Thoracic aorta (tissue), 2 donors: ENCODE measurements around the gene JUNB. TPM values are rescaled to one million over a fixed set of nuclear protein-coding genes. Genes with fewer than 3 reads are reported as not detected.
A peak's percentile ranks its signal among the peaks of the same experiment; 100 is the strongest.

Experiments used
- ATAC-seq: fragments of 150-250 bp; one replicate; pipeline ENCODE4 v1.8.0; 2017; ENCODE audit warnings: low read depth; ENCODE audit not compliant: insufficient number of reproducible peaks, low FRiP score
- DNase-seq: peaks from one replicate; pipeline ENCODE4 v3.0.0-alpha.2; 2020; ENCODE audit warnings: low spot score
- H3K27ac ChIP-seq, 2 donors: fragments of 200-600 bp; sonication (generic); 1 replicate in 1 of 2; 2 replicates in 1 of 2; pipeline ENCODE4 v1.5.1; 2016; ENCODE audit warnings: mild to moderate bottlenecking in 2 of 2, moderate library complexity in 2 of 2
- H3K27me3 ChIP-seq: fragments of 200-600 bp; sonication (generic); replicated peaks from 2 replicates; pipeline ENCODE4 v1.6.0; 2016; ENCODE audit warnings: mild to moderate bottlenecking; ENCODE audit not compliant: insufficient read depth
- H3K36me3 ChIP-seq: fragments of 200-600 bp; sonication (generic); one replicate; pipeline ENCODE4 v1.5.1; 2016
- H3K4me1 ChIP-seq, 2 donors: fragments of 200-600 bp; sonication (generic); 1 replicate in 1 of 2; 2 replicates in 1 of 2; pipeline versions ENCODE4 v1.5.1 to v1.6.0; 2016; ENCODE audit warnings: low read depth in 2 of 2, mild to moderate bottlenecking in 1 of 2; ENCODE audit not compliant: control insufficient read depth in 1 of 2
- H3K4me3 ChIP-seq: fragments of 200-600 bp; sonication (generic); 2 replicates; pipeline ENCODE4 v1.5.1; 2016; ENCODE audit warnings: mild to moderate bottlenecking
- H3K9me3 ChIP-seq: fragments of 200-600 bp; sonication (generic); 2 replicates; pipeline ENCODE4 v1.5.1; 2016
- total RNA-seq, 2 donors: library from RNA; depleted of rRNA; stranded (reverse); fragments of >200 nt; gene quantifications; one replicate each; pipeline versions ENCODE4 v1.1.0 to v1.2.3, GENCODE V29; 2016
- TF ChIP-seq, protein P1 (sequence below): fragments of 200-600 bp; sonication (generic); IDR thresholded peaks from one replicate; pipeline ENCODE4 v1.5.1; 2019; ENCODE audit warnings: antibody characterized with exemption

The JUNB gene
- total RNA-seq, 2 donors from 2014 or later: 698 to 2,087 TPM

DNA sequence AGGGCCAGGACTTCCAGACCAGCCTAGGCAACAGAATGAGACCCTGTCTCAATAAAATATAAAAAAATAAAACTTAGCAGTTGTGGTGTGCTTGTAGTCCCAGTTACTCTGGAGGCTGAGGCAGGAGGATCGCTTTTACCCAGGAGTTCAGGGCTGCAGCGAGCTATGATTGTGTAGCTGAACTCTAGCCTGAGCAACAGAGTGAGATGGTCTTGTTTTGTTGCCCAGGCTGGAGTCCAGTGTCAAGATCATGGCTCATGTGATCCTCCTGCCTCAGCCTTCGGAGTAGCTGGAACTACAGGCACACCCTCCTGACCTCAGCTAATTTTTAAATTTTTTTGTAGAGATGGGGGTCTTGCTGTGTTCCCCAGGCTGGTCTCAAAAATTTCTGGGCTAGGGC is 4.3 kb upstream of the JUNB start:
- peaks cover 53 to 71% of the 10 kb centered on the region in 2 donors for H3K4me1 ChIP-seq
- TF ChIP-seq, protein P1, sequence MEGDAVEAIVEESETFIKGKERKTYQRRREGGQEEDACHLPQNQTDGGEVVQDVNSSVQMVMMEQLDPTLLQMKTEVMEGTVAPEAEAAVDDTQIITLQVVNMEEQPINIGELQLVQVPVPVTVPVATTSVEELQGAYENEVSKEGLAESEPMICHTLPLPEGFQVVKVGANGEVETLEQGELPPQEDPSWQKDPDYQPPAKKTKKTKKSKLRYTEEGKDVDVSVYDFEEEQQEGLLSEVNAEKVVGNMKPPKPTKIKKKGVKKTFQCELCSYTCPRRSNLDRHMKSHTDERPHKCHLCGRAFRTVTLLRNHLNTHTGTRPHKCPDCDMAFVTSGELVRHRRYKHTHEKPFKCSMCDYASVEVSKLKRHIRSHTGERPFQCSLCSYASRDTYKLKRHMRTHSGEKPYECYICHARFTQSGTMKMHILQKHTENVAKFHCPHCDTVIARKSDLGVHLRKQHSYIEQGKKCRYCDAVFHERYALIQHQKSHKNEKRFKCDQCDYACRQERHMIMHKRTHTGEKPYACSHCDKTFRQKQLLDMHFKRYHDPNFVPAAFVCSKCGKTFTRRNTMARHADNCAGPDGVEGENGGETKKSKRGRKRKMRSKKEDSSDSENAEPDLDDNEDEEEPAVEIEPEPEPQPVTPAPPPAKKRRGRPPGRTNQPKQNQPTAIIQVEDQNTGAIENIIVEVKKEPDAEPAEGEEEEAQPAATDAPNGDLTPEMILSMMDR: no peak
- no peak for ATAC-seq
- H3K9me3 ChIP-seq: no peaks in the 10 kb centered on the region
- H3K4me3 ChIP-seq: no peak overlapping the region
- no peaks in the 10 kb centered on the region for H3K27me3 ChIP-seq
- peak overlapping the region; percentile 99 to 100 for H3K27ac ChIP-seq
- H3K36me3 ChIP-seq: no peaks in the 10 kb centered on the region
- no peak for DNase-seq

DNA sequence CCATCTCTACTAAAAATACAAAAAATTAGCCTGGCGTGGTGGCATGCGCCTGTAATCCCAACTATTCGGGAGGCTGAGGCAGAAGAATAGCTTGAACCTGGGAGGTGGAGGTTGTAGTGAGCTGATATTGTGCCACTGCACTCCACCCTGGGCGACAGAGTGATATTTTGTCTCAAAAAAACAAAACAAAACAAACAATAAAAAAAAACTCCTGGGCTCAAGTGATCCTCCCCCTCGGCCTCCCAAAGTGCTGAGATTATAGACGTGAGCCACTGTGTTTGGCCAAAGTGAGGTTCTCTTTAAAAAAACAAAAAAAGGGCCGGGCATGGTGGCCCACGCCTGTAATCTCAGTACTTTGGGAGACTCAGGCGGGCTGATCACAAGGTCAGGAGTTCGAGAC is 3.8 kb upstream of the JUNB start:
- H3K27me3 ChIP-seq: no peaks in the 10 kb centered on the region
- no peak overlapping the region for H3K4me3 ChIP-seq
- ATAC-seq: no peak
- H3K4me1 ChIP-seq: peaks cover 53 to 68% of the 10 kb centered on the region in 2 donors
- H3K9me3 ChIP-seq: no peaks in the 10 kb centered on the region
- TF ChIP-seq, protein P1: no peak
- H3K36me3 ChIP-seq: no peaks in the 10 kb centered on the region
- DNase-seq: no peak
- peak overlapping the region; percentile 99 to 100 for H3K27ac ChIP-seq

DNA sequence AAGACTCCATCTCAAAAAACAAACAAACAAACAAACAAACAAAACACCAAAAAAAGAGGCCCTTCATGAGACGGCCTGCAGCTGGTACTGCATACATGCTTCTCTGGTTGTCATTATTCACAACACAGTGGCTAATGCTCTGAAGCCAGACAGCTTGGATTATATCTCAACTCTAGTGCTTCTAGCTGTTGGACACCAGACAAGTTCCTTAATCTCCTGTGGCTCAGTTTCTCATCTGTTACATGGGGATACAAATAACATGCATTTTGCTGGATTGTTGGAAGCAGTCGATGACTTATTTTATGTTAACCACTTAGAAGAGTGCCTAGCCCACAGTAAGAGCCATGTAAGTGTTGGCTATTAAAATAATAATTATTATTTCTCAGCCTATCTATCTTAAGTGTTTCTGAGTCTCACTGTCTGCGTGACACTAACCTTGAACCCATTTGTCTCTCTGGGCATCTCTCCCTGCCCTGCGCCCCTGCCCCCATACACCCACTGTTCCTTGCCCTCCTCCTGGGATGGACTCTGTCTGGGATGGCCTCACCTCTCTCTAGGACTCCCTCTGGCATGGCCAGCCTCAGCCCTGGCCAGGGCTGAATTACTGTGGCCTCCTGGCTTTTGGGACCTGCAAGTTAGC is 3.1 kb upstream of the JUNB start:
- H3K27me3 ChIP-seq: no peaks in the 10 kb centered on the region
- peak overlapping the region; percentile 99 to 100 for H3K27ac ChIP-seq
- no peak for ATAC-seq
- TF ChIP-seq, protein P1: no peak
- no peaks in the 10 kb centered on the region for H3K36me3 ChIP-seq
- peaks cover 49 to 62% of the 10 kb centered on the region in 2 donors for H3K4me1 ChIP-seq
- peak overlapping the region; percentile 91 for H3K4me3 ChIP-seq
- no peak for DNase-seq
- no peaks in the 10 kb centered on the region for H3K9me3 ChIP-seq

DNA sequence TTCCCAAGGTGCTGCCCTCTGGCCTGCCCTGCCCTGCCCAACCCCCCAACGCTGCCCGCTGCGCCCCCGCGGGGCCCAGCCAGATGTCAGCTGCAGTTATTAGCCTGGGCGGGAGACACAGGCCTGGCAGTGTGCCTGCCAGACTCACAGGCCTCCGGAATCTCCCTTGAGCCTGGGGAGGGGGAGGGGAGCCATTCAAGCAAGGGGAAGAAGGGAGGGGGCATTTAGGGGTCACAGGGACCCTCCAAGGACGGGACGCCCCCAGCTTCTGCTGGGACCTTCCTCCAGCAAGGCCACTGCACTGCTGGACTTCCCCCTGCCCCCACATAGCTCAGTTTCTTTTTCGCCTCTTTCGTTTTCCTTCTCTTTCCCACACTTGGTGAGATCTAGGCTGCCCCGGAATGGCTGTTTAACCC is 2.6 kb upstream of the JUNB start:
- H3K27me3 ChIP-seq: no peaks in the 10 kb centered on the region
- no peak for DNase-seq
- TF ChIP-seq, protein P1: no peak
- no peaks in the 10 kb centered on the region for H3K9me3 ChIP-seq
- peak overlapping the region; percentile 91 for H3K4me3 ChIP-seq
- H3K27ac ChIP-seq: peak overlapping the region; percentile 99 to 100
- ATAC-seq: no peak
- H3K4me1 ChIP-seq: peaks cover 44 to 57% of the 10 kb centered on the region in 2 donors
- no peaks in the 10 kb centered on the region for H3K36me3 ChIP-seq

DNA sequence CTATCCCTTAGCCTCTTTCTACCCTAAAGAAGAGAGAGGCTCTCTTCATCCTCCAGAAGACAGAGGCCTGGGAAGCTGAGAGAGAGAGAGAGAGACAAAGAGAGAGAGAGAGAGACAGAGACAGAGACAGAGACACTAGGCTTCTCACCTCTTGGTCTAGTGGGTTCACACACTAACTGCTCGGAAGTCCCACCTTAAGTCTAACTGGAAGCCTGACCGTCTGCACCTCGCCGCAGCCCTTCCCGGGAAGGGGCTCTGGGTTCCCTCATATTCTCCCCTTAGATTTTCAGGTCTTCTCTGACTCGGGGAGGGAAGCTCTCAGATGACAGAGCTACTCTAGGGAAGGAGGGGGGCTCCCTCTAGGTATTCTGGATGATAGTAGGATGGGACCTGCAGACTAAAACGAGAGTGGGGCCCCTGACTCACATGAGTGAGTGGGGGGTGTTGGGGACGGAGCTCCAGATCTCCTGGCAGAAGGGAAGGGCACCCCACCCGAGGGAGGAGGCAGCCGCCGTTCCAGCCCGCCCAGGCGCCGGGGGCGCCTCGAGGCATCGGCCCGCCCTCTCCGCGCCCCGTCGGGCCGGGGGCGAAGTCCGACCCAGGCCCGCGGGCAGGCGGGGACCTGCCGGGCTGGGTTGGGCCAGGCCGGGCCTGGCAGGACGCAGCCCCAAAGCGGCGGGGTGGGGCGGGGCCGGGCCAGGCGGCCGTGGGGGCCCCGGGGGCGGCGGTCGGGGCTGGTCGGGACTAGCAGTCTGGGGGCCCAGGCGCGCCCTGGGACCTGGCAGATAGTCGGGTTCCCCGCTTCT is 2.0 kb upstream of the JUNB start:
- Histone ChIP-seq H3K36me3 (no peaks in the 10 kb centered on the region), H3K4me3 (peak overlapping the region; percentile 91), H3K9me3 (no peaks in the 10 kb centered on the region), H3K27me3 (no peaks in the 10 kb centered on the region), H3K4me1 (peaks cover 39 to 54% of the 10 kb centered on the region in 2 donors), H3K27ac (peak overlapping the region; percentile 99 to 100)
- peak; percentile 1 for ATAC-seq
- no peak for DNase-seq
- TF ChIP-seq, protein P1: no peak
